Loucy (cell line): ENCODE results near the gene IPPK.
A peak's percentile ranks its signal among the peaks of the same experiment; 100 is the strongest.

Experiments used
- H2AFZ ChIP-seq: fragments of 200-600 bp; sonication (generic); 2 replicates; pipeline ENCODE4 v1.6.0; 2016; ENCODE audit warnings: antibody characterized with exemption, mild to moderate bottlenecking, low read length, moderate library complexity
- H3F3A ChIP-seq: fragments of 200-600 bp; 2 replicates; pipeline ENCODE4 v1.6.0; 2016; ENCODE audit warnings: antibody characterized with exemption, low read depth, mild to moderate bottlenecking
- H3K27me3 ChIP-seq: fragments of 200-600 bp; sonication (generic); 2 replicates; pipeline ENCODE4 v1.6.1; 2014; ENCODE audit warnings: low read length, mild to moderate bottlenecking; ENCODE audit not compliant: insufficient read depth, poor library complexity, severe bottlenecking
- H3K36me3 ChIP-seq: fragments of 200-600 bp; sonication (generic); 2 replicates; pipeline ENCODE4 v1.6.1; 2016; ENCODE audit warnings: low read length; ENCODE audit not compliant: insufficient read depth
- H3K4me1 ChIP-seq: fragments of 200-600 bp; sonication (generic); 2 replicates; pipeline ENCODE4 v1.5.1; 2014; ENCODE audit warnings: low read length, mild to moderate bottlenecking; ENCODE audit not compliant: insufficient read depth, poor library complexity, severe bottlenecking
- H3K4me2 ChIP-seq: fragments of 200-600 bp; sonication (generic); 2 replicates; pipeline ENCODE4 v1.6.0; 2014; ENCODE audit warnings: antibody characterized with exemption, low read length, low read depth, mild to moderate bottlenecking; ENCODE audit not compliant: poor library complexity, severe bottlenecking
- H3K4me3 ChIP-seq: fragments of 200-600 bp; sonication (generic); 2 replicates; pipeline ENCODE4 v1.5.1; 2014; ENCODE audit warnings: low read length, mild to moderate bottlenecking, mixed read lengths; ENCODE audit not compliant: poor library complexity, severe bottlenecking
- H3K79me2 ChIP-seq: fragments of 200-600 bp; sonication (generic); 2 replicates; pipeline ENCODE4 v1.6.1; 2014; ENCODE audit warnings: low read length; ENCODE audit not compliant: insufficient read depth
- H3K9ac ChIP-seq: fragments of 200-600 bp; sonication (generic); 2 replicates; pipeline ENCODE4 v1.6.0; 2014; ENCODE audit warnings: mild to moderate bottlenecking, low read depth, low read length, moderate library complexity; ENCODE audit not compliant: poor library complexity, severe bottlenecking
- H3K9me2 ChIP-seq: fragments of 200-600 bp; sonication (generic); replicated peaks from 2 replicates; pipeline ENCODE4 v1.6.1; 2016; ENCODE audit warnings: low read depth, low read length, mixed read lengths
- H3K9me3 ChIP-seq: fragments of 200-600 bp; sonication (generic); 2 replicates; pipeline ENCODE4 v1.6.1; 2014; ENCODE audit warnings: mild to moderate bottlenecking, antibody characterized with exemption, low read length, low read depth; ENCODE audit not compliant: insufficient read depth
- H4K20me1 ChIP-seq: fragments of 200-600 bp; sonication (generic); 2 replicates; pipeline ENCODE4 v1.6.0; 2014; ENCODE audit warnings: antibody characterized with exemption, low read length, mild to moderate bottlenecking; ENCODE audit not compliant: insufficient read depth, poor library complexity, severe bottlenecking
- CTCF ChIP-seq: fragments of 200-600 bp; sonication (generic); conservative IDR thresholded peaks from 2 replicates; pipeline ENCODE4 v1.5.1; 2014; ENCODE audit warnings: mild to moderate bottlenecking, antibody characterized with exemption, low read length
- EZH2phosphoT487 ChIP-seq: fragments of 200-600 bp; IDR thresholded peaks from 2 replicates; pipeline ENCODE4 v1.6.1; 2018; ENCODE audit warnings: antibody characterized with exemption, mild to moderate bottlenecking, moderate library complexity, borderline replicate concordance

Gene IPPK

GRCh38 chr9:92564982-92565381, 104.9 kb downstream of the IPPK start:
- peak overlapping the region; percentile 40 for H3K4me2 ChIP-seq
- no peaks in the 10 kb centered on the region for H3K27me3 ChIP-seq
- TF ChIP-seq EZH2phosphoT487 (no peak), CTCF (no peak)
- H3K9ac ChIP-seq = no peak overlapping the region
- H4K20me1 ChIP-seq = no peaks in the 10 kb centered on the region
- H3K9me3 ChIP-seq = peaks cover 7% of the 10 kb centered on the region; the same call in 1 of the 2 replicates
- H3K36me3 ChIP-seq = no peaks in the 10 kb centered on the region
- H3K79me2 ChIP-seq = no peaks in the 10 kb centered on the region
- no peak overlapping the region for H3K4me3 ChIP-seq
- H2AFZ ChIP-seq = no peak overlapping the region
- no peaks in the 10 kb centered on the region for H3F3A ChIP-seq
- H3K4me1 ChIP-seq = peaks cover 40% of the 10 kb centered on the region
- H3K9me2 ChIP-seq = no peaks in the 10 kb centered on the region

DNA sequence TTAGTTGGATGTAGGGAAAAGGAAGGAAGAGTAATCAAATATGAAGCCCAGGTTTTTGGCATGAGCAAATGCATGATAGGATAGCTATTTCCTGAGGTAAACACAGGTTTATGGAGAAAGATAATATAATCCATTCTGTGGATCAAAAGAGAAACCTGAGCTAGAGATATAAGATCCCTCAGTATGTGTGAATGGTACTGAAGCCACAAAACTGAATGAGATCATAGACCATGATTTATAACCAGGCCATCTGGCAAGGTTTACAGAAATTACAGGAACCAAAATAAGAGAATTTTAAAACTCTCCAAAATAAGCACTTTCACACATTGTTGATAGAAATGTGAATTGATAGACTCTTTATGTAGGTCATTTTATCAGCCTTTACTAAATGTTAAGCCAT, 105.4 kb downstream of the IPPK start:
- Histone ChIP-seq H3K27me3 (no peaks in the 10 kb centered on the region), H3K79me2 (no peaks in the 10 kb centered on the region), H2AFZ (no peak overlapping the region), H4K20me1 (no peaks in the 10 kb centered on the region), H3F3A (no peaks in the 10 kb centered on the region), H3K36me3 (no peaks in the 10 kb centered on the region), H3K4me2 (peak overlapping the region; percentile 40), H3K4me1 (peaks cover 40% of the 10 kb centered on the region), H3K9ac (no peak overlapping the region), H3K9me3 (peaks cover 7% of the 10 kb centered on the region; the same call in 1 of the 2 replicates), H3K9me2 (no peaks in the 10 kb centered on the region), H3K4me3 (no peak overlapping the region)
- TF ChIP-seq CTCF (no peak), EZH2phosphoT487 (no peak)
